ENCODE results near the gene CCDC47. TPM values are rescaled to one million over a fixed set of nuclear protein-coding genes. Genes with fewer than 3 reads are reported as not detected.
A peak's percentile ranks its signal among the peaks of the same experiment; 100 is the strongest.
"Not testable (repeated sequence)": the region's sequence is repeated elsewhere in the genome, so short reads cannot be mapped to it uniquely, and the experiment has no call there.

Gene CCDC47
- 54.9 TPM for polyA plus RNA-seq (ENCODE audit: insufficient read length)

- peak; percentile 99 for DNase-seq (ENCODE audit: low read depth)
Measured at GRCh38 chr17:63773272-63774140, at the start of gene CCDC47. CCDC47 (minus strand) TSS chr17:63773597; CDS start chr17:63766175, 7,422 bp downstream.

- DNase-seq (ENCODE audit: low read depth) = no peak
Measured at GRCh38 chr17:63822537-63822936, 49.1 kb upstream of the CCDC47 start.

GRCh38 chr17:63821804-63822203 lies 48.4 kb upstream of the CCDC47 start:
- no peak for DNase-seq (ENCODE audit: low read depth)

- DNase-seq (ENCODE audit: low read depth) = no peak
Measured at GRCh38 chr17:63820963-63821561, 47.7 kb upstream of the CCDC47 start.

- no peak for DNase-seq (ENCODE audit: low read depth)
Measured at GRCh38 chr17:63819585-63820537, 46.5 kb upstream of the CCDC47 start.

GRCh38 chr17:63819131-63819530 lies 45.7 kb upstream of the CCDC47 start:
- no peak for DNase-seq (ENCODE audit: low read depth)

- DNase-seq (ENCODE audit: low read depth) = no peak
Measured at GRCh38 chr17:63817736-63818385, 44.5 kb upstream of the CCDC47 start.

GRCh38 chr17:63816669-63817068 lies 43.3 kb upstream of the CCDC47 start:
- DNase-seq (ENCODE audit: low read depth) = no peak

- no peak for DNase-seq (ENCODE audit: low read depth)
Measured at GRCh38 chr17:63816123-63816522, 42.7 kb upstream of the CCDC47 start.

- no peak for DNase-seq (ENCODE audit: low read depth)
Measured at GRCh38 chr17:63809970-63810369, 36.6 kb upstream of the CCDC47 start.

GRCh38 chr17:63805591-63805990 lies 32.2 kb upstream of the CCDC47 start:
- no peak for DNase-seq (ENCODE audit: low read depth)

- no peak for DNase-seq (ENCODE audit: low read depth)
Measured at GRCh38 chr17:63804328-63804727, 30.9 kb upstream of the CCDC47 start.

GRCh38 chr17:63800783-63801182 lies 27.4 kb upstream of the CCDC47 start:
- no peak for DNase-seq (ENCODE audit: low read depth)

GRCh38 chr17:63798572-63799106 lies 25.2 kb upstream of the CCDC47 start:
- no peak for DNase-seq (ENCODE audit: low read depth)

- DNase-seq (ENCODE audit: low read depth) = not testable (repeated sequence)
Measured at GRCh38 chr17:63796375-63796774, 23.0 kb upstream of the CCDC47 start.

GRCh38 chr17:63792055-63792729 lies 18.8 kb upstream of the CCDC47 start:
- no peak for DNase-seq (ENCODE audit: low read depth)

GRCh38 chr17:63790057-63790456 lies 16.7 kb upstream of the CCDC47 start:
- no peak for DNase-seq (ENCODE audit: low read depth)

- no peak for DNase-seq (ENCODE audit: low read depth)
Measured at GRCh38 chr17:63786971-63787711, 13.7 kb upstream of the CCDC47 start.

- DNase-seq (ENCODE audit: low read depth) = no peak
Measured at GRCh38 chr17:63786117-63786516, 12.7 kb upstream of the CCDC47 start.

- DNase-seq (ENCODE audit: low read depth) = no peak
Measured at GRCh38 chr17:63785556-63785955, 12.2 kb upstream of the CCDC47 start.
